Right hindlimb (tissue), 1 donor: ENCODE measurements around the gene PRRC2A.

ENCODE experiments used
- DNase-seq: peaks from one replicate; pipeline ENCODE4 v3.0.0-alpha.2; 2018

The PRRC2A gene

DNA sequence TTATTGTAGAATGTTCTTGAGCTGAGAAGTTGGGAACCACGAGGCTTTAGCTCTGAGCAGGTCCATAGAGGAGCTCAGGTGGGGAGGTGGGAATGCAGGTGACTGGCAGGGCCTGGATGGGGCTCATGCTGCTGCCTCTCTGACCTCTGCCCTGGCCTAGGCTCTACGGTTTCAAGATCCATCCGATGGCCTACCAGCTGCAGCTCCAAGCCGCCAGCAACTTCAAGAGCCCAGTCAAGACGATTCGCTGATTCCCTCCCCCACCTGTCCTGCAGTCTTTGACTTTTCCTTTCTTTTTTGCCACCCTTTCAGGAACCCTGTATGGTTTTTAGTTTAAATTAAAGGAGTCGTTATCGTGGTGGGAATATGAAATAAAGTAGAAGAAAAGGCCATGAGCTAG, 49.2 kb downstream of the PRRC2A start, which contains the start of gene LY6G5B:
TSS of gene LY6G5B (plus strand) at position 301 of the 400 bp plus-strand sequence. CDS start 975 bp downstream, outside the sequence.
- DNase-seq = no peak

DNA sequence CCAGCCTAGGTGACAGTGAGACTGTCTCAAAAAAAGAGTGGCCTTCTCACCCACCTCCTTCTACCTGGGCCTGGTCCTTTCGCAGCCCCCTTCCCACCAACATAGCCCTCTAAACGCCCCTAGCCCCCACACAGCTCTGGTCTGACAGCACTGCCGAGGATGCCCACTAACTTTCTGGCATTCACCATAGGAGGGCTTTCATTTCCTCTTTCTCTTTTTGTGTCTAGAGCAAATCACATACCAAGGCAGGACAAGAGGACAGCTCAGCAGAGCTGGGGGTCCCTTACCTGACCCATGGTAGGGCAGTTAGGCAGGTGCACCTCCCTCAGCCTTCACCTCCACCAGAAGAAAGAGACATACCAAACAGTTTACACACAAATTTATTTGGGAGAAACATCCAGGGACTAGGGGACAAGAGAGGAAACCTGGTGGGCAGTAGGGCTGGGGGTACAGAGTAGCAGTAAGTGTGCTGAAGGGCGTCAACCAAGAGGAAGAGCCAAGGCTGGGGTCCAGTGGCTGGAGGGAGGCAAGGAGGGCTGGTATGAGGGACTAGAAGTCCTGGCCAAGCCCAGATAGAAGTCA, 55.9 kb downstream of the PRRC2A start:
- DNase-seq = no peak

DNA sequence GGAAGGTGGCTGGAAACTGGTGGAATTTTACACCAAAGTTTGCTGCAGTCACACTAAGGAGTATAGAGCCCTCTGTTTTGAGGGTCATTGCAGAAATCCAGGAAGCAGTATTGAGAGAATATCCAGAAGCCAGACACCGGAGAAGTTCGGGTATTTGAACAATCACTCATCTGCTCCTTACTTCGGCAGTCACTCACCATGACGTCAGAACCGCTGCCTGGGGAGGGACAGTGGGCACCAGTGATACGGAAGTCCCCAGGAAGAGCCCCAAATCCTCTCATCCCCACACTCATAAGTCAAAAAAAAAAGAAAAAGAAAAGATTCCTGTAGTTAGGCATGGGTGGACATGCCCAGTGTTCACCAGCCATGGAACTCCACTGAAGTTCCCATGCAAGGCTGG, 56.4 kb downstream of the PRRC2A start:
- DNase-seq = no peak

DNA sequence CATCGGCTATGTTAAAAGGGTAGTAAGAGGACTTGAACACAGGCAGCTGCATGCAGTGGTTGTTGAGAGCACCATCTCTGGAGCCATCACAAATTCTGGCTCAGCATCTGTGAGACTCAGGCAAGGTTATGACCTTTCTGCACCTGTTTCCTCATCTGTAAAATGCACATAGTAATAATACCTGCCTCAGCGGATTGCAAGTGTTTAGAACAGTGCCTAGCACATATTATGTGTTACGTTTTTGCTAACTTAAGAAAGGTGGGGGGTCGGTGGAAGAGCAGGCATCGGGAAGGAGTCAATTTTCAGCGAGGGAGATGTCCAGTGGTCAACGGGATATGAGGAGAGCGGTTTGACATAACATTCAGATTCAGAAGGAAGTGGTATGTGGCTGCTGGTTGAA, 57.4 kb downstream of the PRRC2A start:
- no peak for DNase-seq

DNA sequence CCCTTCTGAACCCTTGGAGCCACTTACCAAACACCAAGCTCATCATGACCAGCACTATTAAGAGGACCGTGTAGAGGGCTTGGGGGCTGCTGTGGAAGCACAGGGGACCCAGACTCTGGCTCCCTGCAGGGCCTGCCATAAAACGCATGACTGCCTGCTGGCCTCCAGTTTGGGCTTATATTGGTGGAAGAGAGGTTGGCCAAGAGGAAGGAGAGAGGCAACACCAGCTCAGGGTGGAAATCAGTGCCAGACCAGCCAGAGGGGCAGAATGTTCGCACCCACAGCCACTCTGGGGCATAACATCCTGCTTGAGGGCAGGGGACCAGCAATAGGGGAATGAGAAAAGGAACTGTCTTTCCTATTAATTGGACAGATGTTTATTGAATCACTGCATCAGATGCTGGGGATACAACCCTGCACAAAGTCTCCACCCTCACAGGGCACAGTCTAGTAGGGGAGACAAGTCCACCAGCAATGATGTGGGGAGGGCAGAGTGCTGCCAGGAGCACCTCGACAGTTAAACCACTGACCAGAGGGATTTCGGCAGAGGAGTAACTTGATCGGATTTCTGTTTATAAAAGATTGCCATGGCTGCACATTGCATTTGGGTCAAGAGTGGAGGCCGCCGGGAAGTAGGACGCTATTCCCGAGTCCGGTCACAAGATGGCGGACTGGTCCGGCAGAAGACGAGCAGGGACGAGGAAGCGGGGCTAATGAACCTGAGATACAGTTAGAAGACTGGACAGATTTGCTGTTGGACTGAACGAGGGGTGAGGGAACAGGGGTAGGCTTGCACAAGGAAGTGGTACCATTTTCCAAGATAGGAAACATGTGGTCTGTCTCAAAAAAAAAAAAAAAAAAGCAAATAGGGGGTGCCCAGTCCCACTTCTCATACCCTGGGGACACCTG, 60.0 kb downstream of the PRRC2A start, which contains the start of gene LY6G5C:
TSS of gene LY6G5C (minus strand) at position 842 of the 909 bp plus-strand sequence. CDS start at position 148, 694 bp downstream.
- DNase-seq = peak; percentile 91

GRCh38 chr6:31681135-31681671, 60.7 kb downstream of the PRRC2A start:
- no peak for DNase-seq

DNA sequence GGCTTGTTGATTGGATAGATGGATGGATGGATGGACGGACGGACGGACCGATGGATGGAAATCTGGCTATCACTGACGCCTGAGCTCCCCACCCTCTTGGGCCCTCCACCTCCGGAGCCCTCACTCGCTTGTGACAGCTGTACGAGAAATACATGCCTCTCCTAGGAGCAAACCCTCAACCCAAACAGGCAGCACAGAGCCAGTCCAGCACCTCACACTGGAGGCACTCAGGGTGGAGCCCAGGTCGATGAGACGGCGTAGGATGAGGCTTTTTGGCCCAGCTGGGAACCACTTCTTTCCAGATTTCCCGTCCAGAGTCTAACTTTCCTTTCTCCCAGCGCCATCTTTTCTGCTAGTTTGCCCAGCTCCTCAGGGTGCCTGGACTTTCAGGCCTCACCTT, 63.1 kb downstream of the PRRC2A start:
- DNase-seq = no peak

- DNase-seq = no peak
Observed at GRCh38 chr6:31686483-31686882, 66.0 kb downstream of the PRRC2A start.

GRCh38 chr6:31687321-31687720, 66.8 kb downstream of the PRRC2A start:
- DNase-seq = no peak
